Neural cell (in vitro differentiated cells): ENCODE data around the gene HNRNPA2B1. TPM values are rescaled to one million over a fixed set of nuclear protein-coding genes. Genes with fewer than 3 reads are reported as not detected.

ENCODE experiments used
- H2AFZ ChIP-seq: fragments of 200-600, 300-800 bp; sonication (generic), shearing (Covaris generic); 2 replicates; pipeline ENCODE4 v1.6.0; 2014; ENCODE audit warnings: low read depth, mild to moderate bottlenecking, antibody characterized with exemption, low read length, moderate library complexity
- H3F3A ChIP-seq: fragments of 200-600 bp; shearing (Covaris generic); 2 replicates; pipeline ENCODE4 v1.6.1; 2016; ENCODE audit warnings: mild to moderate bottlenecking, moderate library complexity, mixed read lengths, antibody characterized with exemption, low read length; ENCODE audit not compliant: insufficient read depth, poor library complexity, severe bottlenecking
- H3K27ac ChIP-seq: fragments of 200-600, 300-800 bp; sonication (generic), shearing (Covaris generic); 2 replicates; pipeline ENCODE4 v1.5.1; 2014; ENCODE audit warnings: mild to moderate bottlenecking, low read length, moderate library complexity
- H3K27me3 ChIP-seq: fragments of 300-800, 200-600 bp; sonication (generic), shearing (Covaris generic); 2 replicates; pipeline ENCODE4 v1.6.0; 2014; ENCODE audit warnings: mild to moderate bottlenecking, low read depth, low read length, moderate library complexity; ENCODE audit not compliant: insufficient read depth
- H3K36me3 ChIP-seq: fragments of 300-800, 200-600 bp; sonication (generic), shearing (Covaris generic); 2 replicates; pipeline ENCODE4 v1.5.1; 2014; ENCODE audit warnings: mild to moderate bottlenecking, antibody characterized with exemption, low read length, moderate library complexity; ENCODE audit not compliant: insufficient read depth
- H3K4me2 ChIP-seq: fragments of 300-800, 200-600 bp; sonication (generic), shearing (Covaris generic); 2 replicates; pipeline ENCODE4 v1.6.0; 2014; ENCODE audit warnings: mild to moderate bottlenecking, low read length
- H3K4me3 ChIP-seq: fragments of 300-800, 200-600 bp; sonication (generic), shearing (Covaris generic); 2 replicates; pipeline ENCODE4 v1.5.1; 2014; ENCODE audit warnings: mild to moderate bottlenecking, low read length, moderate library complexity
- H3K79me2 ChIP-seq: fragments of 200-600 bp; shearing (Covaris generic); replicated peaks from 2 replicates; pipeline ENCODE4 v1.6.0; 2014; ENCODE audit warnings: mild to moderate bottlenecking, low read length, moderate library complexity; ENCODE audit not compliant: insufficient read depth
- H3K9ac ChIP-seq: fragments of 300-800, 200-600 bp; sonication (generic), shearing (Covaris generic); 2 replicates; pipeline ENCODE4 v1.6.1; 2016; ENCODE audit warnings: mild to moderate bottlenecking, low read length, mixed read lengths
- H3K9me2 ChIP-seq: fragments of 200-600 bp; shearing (Covaris generic); 2 replicates; pipeline ENCODE4 v1.6.1; 2016; ENCODE audit warnings: mild to moderate bottlenecking, low read length, mixed read lengths; ENCODE audit not compliant: insufficient read depth
- H3K9me3 ChIP-seq: fragments of 200-600, 300-800 bp; sonication (generic), shearing (Covaris generic); 2 replicates; pipeline ENCODE4 v1.6.1; 2016; ENCODE audit warnings: mild to moderate bottlenecking, mixed run types, low read length, moderate library complexity, mixed read lengths
- H4K20me1 ChIP-seq: fragments of 200-600 bp; shearing (Covaris generic); 2 replicates; pipeline ENCODE4 v1.6.1; 2016; ENCODE audit warnings: mild to moderate bottlenecking, mixed run types; ENCODE audit not compliant: insufficient read depth
- CTCF ChIP-seq: fragments of 450-650 bp; IDR thresholded peaks from 2 replicates; pipeline ENCODE4 v1.5.1; 2014; ENCODE audit warnings: antibody characterized with exemption, mild to moderate bottlenecking, moderate library complexity; ENCODE audit not compliant: poor library complexity, severe bottlenecking
- EP300 ChIP-seq: fragments of 450-650 bp; conservative IDR thresholded peaks from 2 replicates; pipeline ENCODE4 v1.6.1; 2014; ENCODE audit warnings: antibody characterized with exemption, mild to moderate bottlenecking, moderate library complexity; ENCODE audit not compliant: poor library complexity, severe bottlenecking
- EZH2 ChIP-seq: fragments of 200-600, 300-800 bp; shearing (Covaris generic), sonication (generic); IDR thresholded peaks from 2 replicates; pipeline ENCODE4 v1.6.1; 2014; ENCODE audit warnings: antibody characterized with exemption, low read length, borderline replicate concordance, mild to moderate bottlenecking; ENCODE audit not compliant: insufficient read depth, poor library complexity, severe bottlenecking
- MXI1 ChIP-seq: fragments of 450-650 bp; conservative IDR thresholded peaks from 2 replicates; pipeline ENCODE4 v1.6.1; 2014; ENCODE audit warnings: antibody characterized with exemption, mild to moderate bottlenecking; ENCODE audit not compliant: poor library complexity, severe bottlenecking
- POLR2AphosphoS5 ChIP-seq: IDR thresholded peaks from 2 replicates; pipeline ENCODE4 v1.6.1; 2012
- RAD21 ChIP-seq: fragments of 450-650 bp; conservative IDR thresholded peaks from 2 replicates; pipeline ENCODE4 v1.6.1; 2014; ENCODE audit warnings: antibody characterized with exemption, mild to moderate bottlenecking, moderate library complexity
- REST ChIP-seq: IDR thresholded peaks from 2 replicates; pipeline ENCODE4 v1.6.1; 2012; ENCODE audit warnings: borderline replicate concordance
- SMC3 ChIP-seq: fragments of 450-650 bp; conservative IDR thresholded peaks from 2 replicates; pipeline ENCODE4 v1.6.1; 2014; ENCODE audit warnings: antibody characterized with exemption, mild to moderate bottlenecking, moderate library complexity; ENCODE audit not compliant: poor library complexity
- TAF1 ChIP-seq: IDR thresholded peaks from 2 replicates; pipeline ENCODE4 v1.6.1; 2012; ENCODE audit warnings: low read depth
- polyA plus RNA-seq: library from polyadenylated mRNA; depleted of rRNA; stranded (reverse); fragments of >200 nt; gene quantifications from 2 replicates; pipeline ENCODE4 v1.2.3, GENCODE V29; 2014

Gene HNRNPA2B1
- polyA plus RNA-seq, 1 donor from 2014 or later: 419 TPM

DNA sequence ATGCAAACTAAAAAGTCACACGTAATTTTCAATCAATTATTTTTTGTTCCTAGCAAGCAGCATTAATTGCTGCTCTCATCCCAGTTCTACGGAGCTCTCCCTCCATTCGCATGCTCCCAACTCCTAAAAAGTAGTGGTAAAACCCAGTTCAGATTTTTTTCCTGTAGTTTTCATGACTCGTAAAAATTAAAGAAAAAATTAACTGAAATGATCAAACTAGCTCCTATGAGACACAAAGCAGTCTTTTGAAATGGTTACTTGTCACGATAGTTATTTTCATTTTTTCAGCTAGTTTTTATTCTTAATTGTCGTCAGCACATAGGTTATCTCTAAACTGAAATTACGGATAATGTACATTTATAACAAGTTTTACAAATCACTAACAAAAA, 1.8 kb downstream of the HNRNPA2B1 start:
- peak overlapping the region; percentile 100 for H3K9ac ChIP-seq
- peaks cover 82% of the 10 kb centered on the region for H3K79me2 ChIP-seq
- H3K27me3 ChIP-seq: no peaks in the 10 kb centered on the region
- H3K4me2 ChIP-seq: peak overlapping the region; percentile 85
- peak overlapping the region; percentile 100 for H3K27ac ChIP-seq
- H3K4me3 ChIP-seq: peak overlapping the region; percentile 90
- H2AFZ ChIP-seq: no peak overlapping the region
- H3K36me3 ChIP-seq: peaks cover 10% of the 10 kb centered on the region
- H3K9me2 ChIP-seq: no peaks in the 10 kb centered on the region
- H3F3A ChIP-seq: peaks cover 4% of the 10 kb centered on the region
- H4K20me1 ChIP-seq: peaks cover 47% of the 10 kb centered on the region
- H3K9me3 ChIP-seq: no peaks in the 10 kb centered on the region
- TF ChIP-seq RAD21 (no peak), EP300 (no peak), REST (no peak), MXI1 (no peak), TAF1 (no peak)

- Histone ChIP-seq H3K79me2 (peaks cover 82% of the 10 kb centered on the region), H3K9ac (peak overlapping the region; percentile 100), H3K4me3 (peak overlapping the region; percentile 90), H3K27me3 (no peaks in the 10 kb centered on the region), H4K20me1 (peaks cover 52% of the 10 kb centered on the region), H3F3A (peaks cover 4% of the 10 kb centered on the region), H3K9me2 (no peaks in the 10 kb centered on the region), H3K27ac (peak overlapping the region; percentile 100), H3K4me2 (peak overlapping the region; percentile 85), H3K9me3 (no peaks in the 10 kb centered on the region), H2AFZ (no peak overlapping the region), H3K36me3 (peaks cover 10% of the 10 kb centered on the region)
- no peak for TF ChIP-seq EZH2
- TF ChIP-seq CTCF: peak; percentile 70
- peak; percentile 81 for TF ChIP-seq MXI1
- no peak for TF ChIP-seq EP300
- no peak for TF ChIP-seq TAF1
- TF ChIP-seq RAD21: peak; percentile 53
- no peak for TF ChIP-seq REST
- peak; percentile 70 for TF ChIP-seq SMC3
- no peak for TF ChIP-seq POLR2AphosphoS5
Observed at GRCh38 chr7:26198133-26198780, 2.3 kb downstream of the HNRNPA2B1 start.
